Muscle of leg (tissue), 11 donors: ENCODE results near the gene GBP7. TPM values are rescaled to one million over a fixed set of nuclear protein-coding genes. Genes with fewer than 3 reads are reported as not detected.

ENCODE experiments used
- DNase-seq: peaks from one replicate; pipeline ENCODE4 v3.0.0; 2013
- H3K27ac ChIP-seq: one replicate; pipeline ENCODE4 v1.5.1; 2013; ENCODE audit warnings: mild to moderate bottlenecking, low read length, control low read depth
- H3K27me3 ChIP-seq: one replicate; pipeline ENCODE4 v1.6.1; 2013; ENCODE audit warnings: low read length; ENCODE audit not compliant: control insufficient read depth, insufficient read depth
- H3K36me3 ChIP-seq: one replicate; pipeline ENCODE4 v1.6.1; 2013; ENCODE audit warnings: low read length; ENCODE audit not compliant: control insufficient read depth, insufficient read depth
- H3K4me1 ChIP-seq: one replicate; pipeline ENCODE4 v1.6.1; 2013; ENCODE audit warnings: low read length; ENCODE audit not compliant: control insufficient read depth, insufficient read depth
- H3K4me3 ChIP-seq: one replicate; pipeline ENCODE4 v1.5.1; 2013; ENCODE audit warnings: low read length, control low read depth
- H3K9me3 ChIP-seq: replicated peaks from 2 replicates; pipeline ENCODE4 v1.6.1; 2013; ENCODE audit warnings: low read depth, low read length; ENCODE audit not compliant: control insufficient read depth
- WGBS: methylation state at CpG from one replicate; pipeline ENCODE4 v1.1.5; 2013; ENCODE audit warnings: missing lambda C conversion rate; ENCODE audit not compliant: insufficient coverage; 5-methylcytosine and 5-hydroxymethylcytosine counted together
- polyA plus RNA-seq, 8 donors: library from polyadenylated mRNA; unstranded; fragments of 120-200 nt; gene quantifications; one replicate each; pipeline versions ENCODE4 v1.2.1 to v1.2.3, GENCODE V29; 2013; ENCODE audit warnings: inconsistent platforms in 1 of 8, low replicate concordance in 1 of 8; ENCODE audit not compliant: insufficient read length in 8 of 8, insufficient read depth in 1 of 8
- total RNA-seq: library from RNA; stranded (reverse); fragments of 120-200 nt; gene quantifications from one replicate; pipeline ENCODE4 v1.2.4, GENCODE V29; 2013

Gene GBP7
- total and polyA plus RNA-seq, 9 donors: 0.04 to 0.11 (median 0.07) TPM; not detected in 4

- H3K4me3 ChIP-seq: no peak overlapping the region
Observed at GRCh38 chr1:89199525-89200031, 23.8 kb upstream of the GBP7 start.

GRCh38 chr1:89198491-89199072 is 22.8 kb upstream of the GBP7 start, which contains the start of gene GBP4:
Gene GBP4 (minus strand): TSS chr1:89198942. CDS start chr1:89198834, 108 bp downstream.
- WGBS: 30% methylated on average over 11 of the region's 21 CpGs
- H3K36me3 ChIP-seq: no peaks in the 10 kb centered on the region

More at GRCh38 chr1:89199525-89200031, 23.8 kb upstream of the GBP7 start:
- Histone ChIP-seq H3K36me3 (no peaks in the 10 kb centered on the region), H3K4me1 (no peaks in the 10 kb centered on the region), H3K27me3 (no peaks in the 10 kb centered on the region), H3K9me3 (no peaks in the 10 kb centered on the region), H3K27ac (no peak overlapping the region)
- DNase-seq: no peak
- WGBS: no CpG with 5 or more reads among the region's 1 CpG

GRCh38 chr1:89198081-89198480 is 22.3 kb upstream of the GBP7 start:
- no peak for DNase-seq
- no peaks in the 10 kb centered on the region for H3K4me1 ChIP-seq
- H3K9me3 ChIP-seq: no peaks in the 10 kb centered on the region
- H3K27ac ChIP-seq: peak overlapping the region; percentile 62
- H3K36me3 ChIP-seq: no peaks in the 10 kb centered on the region
- no peaks in the 10 kb centered on the region for H3K27me3 ChIP-seq
- 21% methylated on average over 8 of the region's 8 CpGs for WGBS
- peak overlapping the region; percentile 44 for H3K4me3 ChIP-seq

More at GRCh38 chr1:89198491-89199072, 22.8 kb upstream of the GBP7 start, which contains the start of gene GBP4:
- Histone ChIP-seq H3K4me3 (peak within 1 kb of the TSS; percentile 44), H3K27ac (peak within 1 kb of the TSS; percentile 62), H3K9me3 (no peaks in the 10 kb centered on the region), H3K4me1 (no peaks in the 10 kb centered on the region), H3K27me3 (no peaks in the 10 kb centered on the region)
- peak; percentile 53 for DNase-seq

GRCh38 chr1:89195476-89195875 is 19.7 kb upstream of the GBP7 start:
- H3K27ac ChIP-seq: no peak overlapping the region

GRCh38 chr1:89191314-89191713 is 15.5 kb upstream of the GBP7 start:
- 61% methylated on average over 2 of the region's 5 CpGs for WGBS
- DNase-seq: peak; percentile 24
- Histone ChIP-seq H3K27me3 (no peaks in the 10 kb centered on the region), H3K36me3 (no peaks in the 10 kb centered on the region), H3K4me3 (no peak overlapping the region), H3K9me3 (no peaks in the 10 kb centered on the region), H3K27ac (no peak overlapping the region), H3K4me1 (no peaks in the 10 kb centered on the region)

More at GRCh38 chr1:89195476-89195875, 19.7 kb upstream of the GBP7 start:
- Histone ChIP-seq H3K4me1 (no peaks in the 10 kb centered on the region), H3K9me3 (no peaks in the 10 kb centered on the region), H3K27me3 (no peaks in the 10 kb centered on the region), H3K36me3 (no peaks in the 10 kb centered on the region), H3K4me3 (no peak overlapping the region)
- no peak for DNase-seq
- WGBS: no CpG with 5 or more reads among the region's 3 CpGs

- no peaks in the 10 kb centered on the region for H3K27me3 ChIP-seq
- no peaks in the 10 kb centered on the region for H3K4me1 ChIP-seq
- WGBS: 68% methylated on average over 4 of the region's 4 CpGs
- no peaks in the 10 kb centered on the region for H3K36me3 ChIP-seq
- H3K4me3 ChIP-seq: no peak overlapping the region
- no peak for DNase-seq
- H3K27ac ChIP-seq: no peak overlapping the region
- no peaks in the 10 kb centered on the region for H3K9me3 ChIP-seq
Observed at GRCh38 chr1:89190017-89190416, 14.2 kb upstream of the GBP7 start.

- H3K27ac ChIP-seq: no peak overlapping the region
- peaks cover 3% of the 10 kb centered on the region for H3K36me3 ChIP-seq
- H3K27me3 ChIP-seq: no peaks in the 10 kb centered on the region
- no peak overlapping the region for H3K4me3 ChIP-seq
- no peaks in the 10 kb centered on the region for H3K4me1 ChIP-seq
- WGBS: 57% methylated on average over 1 of the region's 2 CpGs
- peaks cover 2% of the 10 kb centered on the region for H3K9me3 ChIP-seq
- no peak for DNase-seq
Observed at GRCh38 chr1:89179343-89179742, 3.5 kb upstream of the GBP7 start.

- no peak overlapping the region for H3K27ac ChIP-seq
- no CpG with 5 or more reads among the region's 2 CpGs for WGBS
- no peaks in the 10 kb centered on the region for H3K4me1 ChIP-seq
- DNase-seq: no peak
- no peak overlapping the region for H3K4me3 ChIP-seq
- H3K27me3 ChIP-seq: no peaks in the 10 kb centered on the region
- no peaks in the 10 kb centered on the region for H3K9me3 ChIP-seq
- H3K36me3 ChIP-seq: no peaks in the 10 kb centered on the region
Observed at GRCh38 chr1:89176971-89177370, 1.2 kb upstream of the GBP7 start.

- DNase-seq: no peak
- no peaks in the 10 kb centered on the region for H3K27me3 ChIP-seq
- H3K36me3 ChIP-seq: no peaks in the 10 kb centered on the region
- H3K4me3 ChIP-seq: no peak overlapping the region
- no peak overlapping the region for H3K27ac ChIP-seq
- WGBS: no CpG with 5 or more reads among the region's 3 CpGs
- H3K9me3 ChIP-seq: no peaks in the 10 kb centered on the region
- H3K4me1 ChIP-seq: no peaks in the 10 kb centered on the region
Observed at GRCh38 chr1:89174491-89174890, 1.3 kb downstream of the GBP7 start.

GRCh38 chr1:89172468-89173143 is 3.2 kb downstream of the GBP7 start:
- WGBS: no CpG with 5 or more reads among the region's 4 CpGs

More at GRCh38 chr1:89172468-89173143, 3.2 kb downstream of the GBP7 start:
- Histone ChIP-seq H3K27me3 (no peaks in the 10 kb centered on the region), H3K4me1 (no peaks in the 10 kb centered on the region), H3K27ac (no peak overlapping the region), H3K36me3 (no peaks in the 10 kb centered on the region), H3K9me3 (no peaks in the 10 kb centered on the region), H3K4me3 (no peak overlapping the region)
- DNase-seq: no peak
